Measurements from ENCODE around the gene PELI3.
"Not testable (repeated sequence)": the region's sequence is repeated elsewhere in the genome, so short reads cannot be mapped to it uniquely, and the experiment has no call there.

Gene PELI3

GRCh38 chr11:66437979-66438503, 28.7 kb upstream of the PELI3 start:
- H3K4me3 ChIP-seq (replicated peaks in 1 of 2; ENCODE audit: low read depth in 2 of 2, low read length in 2 of 2) = peak overlapping the region; percentile 72 to 76
- DNase-seq (ENCODE audit: low read depth in 2 of 2) = no peak
- TF ChIP-seq CTCF (IDR thresholded peaks at IDR 0.05; ENCODE audit: low read depth, low read length) = no peak

GRCh38 chr11:66438504-66439466, 27.9 kb upstream of the PELI3 start, which contains the start of gene MRPL11:
MRPL11 (minus strand) TSS chr11:66438848; CDS start chr11:66438754, 94 bp downstream.
- H3K4me3 ChIP-seq (replicated peaks in 1 of 2; ENCODE audit: low read depth in 2 of 2, low read length in 2 of 2) = peak within 1 kb of the TSS; percentile 72 to 76
- TF ChIP-seq CTCF (IDR thresholded peaks at IDR 0.05; ENCODE audit: low read depth, low read length) = peak; percentile 55
- DNase-seq (ENCODE audit: low read depth in 2 of 2) = peak; percentile 93 to 95

- DNase-seq (ENCODE audit: low read depth in 2 of 2); H3K4me3 ChIP-seq (replicated peaks in 1 of 2; ENCODE audit: low read depth in 2 of 2, low read length in 2 of 2): not testable (repeated sequence)
These were observed 26.4 kb upstream of the PELI3 start for GRCh38 chr11:66440101-66440939.

GRCh38 chr11:66440940-66441282, 25.8 kb upstream of the PELI3 start:
- not testable (repeated sequence) for DNase-seq (ENCODE audit: low read depth in 2 of 2)

GRCh38 chr11:66443602-66444001, 23.1 kb upstream of the PELI3 start:
- DNase-seq (ENCODE audit: low read depth in 2 of 2) = peak; percentile 50 to 93

More at GRCh38 chr11:66440940-66441282, 25.8 kb upstream of the PELI3 start:
- H3K4me3 ChIP-seq (replicated peaks in 1 of 2; ENCODE audit: low read depth in 2 of 2, low read length in 2 of 2) = not testable (repeated sequence)

GRCh38 chr11:66447012-66447411, 19.7 kb upstream of the PELI3 start:
- H3K4me3 ChIP-seq (replicated peaks in 1 of 2; ENCODE audit: low read depth in 2 of 2, low read length in 2 of 2) = no peak overlapping the region
- TF ChIP-seq CTCF (IDR thresholded peaks at IDR 0.05; ENCODE audit: low read depth, low read length) = no peak
- DNase-seq (ENCODE audit: low read depth in 2 of 2) = no peak

More at GRCh38 chr11:66443602-66444001, 23.1 kb upstream of the PELI3 start:
- no peak overlapping the region for H3K4me3 ChIP-seq (replicated peaks in 1 of 2; ENCODE audit: low read depth in 2 of 2, low read length in 2 of 2)
- no peak for TF ChIP-seq CTCF (IDR thresholded peaks at IDR 0.05; ENCODE audit: low read depth, low read length)

GRCh38 chr11:66448523-66448922, 18.2 kb upstream of the PELI3 start:
- no peak for TF ChIP-seq CTCF (IDR thresholded peaks at IDR 0.05; ENCODE audit: low read depth, low read length)
- no peak overlapping the region for H3K4me3 ChIP-seq (replicated peaks in 1 of 2; ENCODE audit: low read depth in 2 of 2, low read length in 2 of 2)
- no peak for DNase-seq (ENCODE audit: low read depth in 2 of 2)

Measured in cardiac fibroblast (primary cell).